GM18517 (cell line): ENCODE results near the gene TAF15.

Source experiments
- ATAC-seq: cut with Tn5 transposase; IDR thresholded peaks from one replicate; pipeline ENCODE4 v1.9.1; 2021; ENCODE audit warnings: mild to moderate bottlenecking, moderate library complexity; ENCODE audit not compliant: unreplicated experiment

TAF15 gene

GRCh38 chr17:35895636-35896587 lies 86.6 kb downstream of the TAF15 start:
- ATAC-seq, result no peak
